Esophagus squamous epithelium (tissue), 4 donors: Measurements from ENCODE around the gene MAX.

ENCODE experiments used
- POLR2A ChIP-seq, 4 donors: fragments of 450-650 bp; IDR thresholded peaks; one replicate each; pipeline ENCODE4 v1.6.1; 2017; ENCODE audit warnings: antibody characterized with exemption in 4 of 4, mild to moderate bottlenecking in 4 of 4, moderate library complexity in 3 of 4
- TF ChIP-seq, protein P1 (sequence below), 6 experiments: fragments of 450-650 bp in 4 of 6; fragments of 200-600 bp in 2 of 6; sonication (generic) in 2 of 6; IDR thresholded peaks; one replicate each; pipeline ENCODE4 v1.5.1; 2016 to 2019; ENCODE audit warnings: antibody characterized with exemption in 6 of 6, mild to moderate bottlenecking in 4 of 6, moderate library complexity in 4 of 6

DNA sequence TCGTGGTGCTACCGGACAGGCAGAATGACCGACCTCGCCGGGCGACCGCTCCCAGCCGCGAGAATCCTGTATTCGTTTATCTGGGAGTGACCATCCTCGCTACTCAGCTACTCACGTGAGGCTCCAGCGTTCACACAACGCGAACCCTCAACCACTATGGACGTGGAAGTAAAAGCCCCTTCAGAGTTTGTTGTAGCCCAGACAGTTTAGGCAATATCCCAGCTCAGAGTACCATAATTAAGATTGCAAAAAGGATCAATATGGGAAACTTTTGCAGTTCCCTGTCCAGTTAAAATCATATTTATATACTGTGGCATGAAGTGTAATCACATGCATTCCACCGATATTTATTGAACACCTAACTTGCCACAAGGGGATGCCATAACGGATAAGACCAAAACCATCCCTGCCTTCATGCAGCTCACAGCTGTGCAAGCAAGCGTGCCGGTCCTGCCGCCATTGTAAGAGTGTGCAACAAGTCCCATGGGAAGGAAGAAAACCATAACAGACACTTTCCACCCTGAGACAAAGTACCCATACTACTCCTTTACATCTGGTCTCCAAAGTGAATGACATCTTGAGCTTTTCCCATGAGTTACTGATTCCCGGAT is 938 bp upstream of the MAX start:
- TF ChIP-seq, protein P1, sequence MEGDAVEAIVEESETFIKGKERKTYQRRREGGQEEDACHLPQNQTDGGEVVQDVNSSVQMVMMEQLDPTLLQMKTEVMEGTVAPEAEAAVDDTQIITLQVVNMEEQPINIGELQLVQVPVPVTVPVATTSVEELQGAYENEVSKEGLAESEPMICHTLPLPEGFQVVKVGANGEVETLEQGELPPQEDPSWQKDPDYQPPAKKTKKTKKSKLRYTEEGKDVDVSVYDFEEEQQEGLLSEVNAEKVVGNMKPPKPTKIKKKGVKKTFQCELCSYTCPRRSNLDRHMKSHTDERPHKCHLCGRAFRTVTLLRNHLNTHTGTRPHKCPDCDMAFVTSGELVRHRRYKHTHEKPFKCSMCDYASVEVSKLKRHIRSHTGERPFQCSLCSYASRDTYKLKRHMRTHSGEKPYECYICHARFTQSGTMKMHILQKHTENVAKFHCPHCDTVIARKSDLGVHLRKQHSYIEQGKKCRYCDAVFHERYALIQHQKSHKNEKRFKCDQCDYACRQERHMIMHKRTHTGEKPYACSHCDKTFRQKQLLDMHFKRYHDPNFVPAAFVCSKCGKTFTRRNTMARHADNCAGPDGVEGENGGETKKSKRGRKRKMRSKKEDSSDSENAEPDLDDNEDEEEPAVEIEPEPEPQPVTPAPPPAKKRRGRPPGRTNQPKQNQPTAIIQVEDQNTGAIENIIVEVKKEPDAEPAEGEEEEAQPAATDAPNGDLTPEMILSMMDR (IDR thresholded peaks at IDR 0.05) = peak in 1 of 6 experiments; percentile 18
- TF ChIP-seq POLR2A (IDR thresholded peaks at IDR 0.05) = no peak
